Activated T-helper 1 cell treated with anti-CD3 and anti-CD28 coated beads, Interleukin-2, amount 50 U/mL, for 16 hours (primary cell): Measurements from ENCODE around the gene ZNF548.
A peak's percentile ranks its signal among the peaks of the same experiment; 100 is the strongest.

Experiments used
- DNase-seq, 2 donors: peaks; one replicate each; pipeline ENCODE4 v3.0.0-alpha.2; 2020; ENCODE audit warnings: low read depth in 1 of 2, low spot score in 1 of 2

The ZNF548 gene

DNA sequence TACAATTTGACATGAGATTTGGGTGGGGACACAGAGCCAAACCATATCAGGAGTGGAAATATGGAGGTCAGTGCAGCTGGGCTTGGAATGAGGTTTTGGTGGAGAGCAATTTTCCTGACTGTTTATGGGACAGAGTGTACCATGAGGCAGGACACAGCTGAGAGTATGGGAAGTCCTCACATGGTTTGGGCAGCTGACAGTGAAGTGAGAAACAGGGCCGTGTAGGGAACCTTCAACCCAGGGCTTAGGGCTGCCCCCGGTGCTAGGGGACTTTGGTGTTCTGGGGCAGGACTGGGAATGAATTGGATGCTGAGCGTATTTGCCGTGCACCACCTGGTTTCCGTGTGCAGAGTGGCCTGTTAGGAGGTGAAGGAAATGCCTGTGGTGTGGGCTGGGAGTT, 6.1 kb downstream of the ZNF548 start:
- no peak for DNase-seq

DNA sequence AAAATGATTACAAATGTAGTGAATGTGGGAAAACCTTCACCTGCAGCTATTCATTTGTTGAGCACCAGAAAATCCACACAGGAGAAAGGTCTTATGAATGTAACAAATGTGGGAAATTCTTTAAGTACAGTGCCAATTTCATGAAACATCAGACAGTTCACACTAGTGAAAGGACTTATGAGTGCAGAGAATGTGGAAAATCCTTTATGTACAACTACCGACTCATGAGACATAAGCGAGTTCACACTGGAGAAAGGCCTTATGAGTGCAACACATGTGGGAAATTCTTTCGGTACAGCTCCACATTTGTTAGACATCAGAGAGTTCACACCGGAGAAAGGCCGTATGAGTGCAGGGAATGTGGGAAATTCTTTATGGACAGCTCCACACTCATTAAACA, 9.2 kb downstream of the ZNF548 start:
- DNase-seq: no peak

DNA sequence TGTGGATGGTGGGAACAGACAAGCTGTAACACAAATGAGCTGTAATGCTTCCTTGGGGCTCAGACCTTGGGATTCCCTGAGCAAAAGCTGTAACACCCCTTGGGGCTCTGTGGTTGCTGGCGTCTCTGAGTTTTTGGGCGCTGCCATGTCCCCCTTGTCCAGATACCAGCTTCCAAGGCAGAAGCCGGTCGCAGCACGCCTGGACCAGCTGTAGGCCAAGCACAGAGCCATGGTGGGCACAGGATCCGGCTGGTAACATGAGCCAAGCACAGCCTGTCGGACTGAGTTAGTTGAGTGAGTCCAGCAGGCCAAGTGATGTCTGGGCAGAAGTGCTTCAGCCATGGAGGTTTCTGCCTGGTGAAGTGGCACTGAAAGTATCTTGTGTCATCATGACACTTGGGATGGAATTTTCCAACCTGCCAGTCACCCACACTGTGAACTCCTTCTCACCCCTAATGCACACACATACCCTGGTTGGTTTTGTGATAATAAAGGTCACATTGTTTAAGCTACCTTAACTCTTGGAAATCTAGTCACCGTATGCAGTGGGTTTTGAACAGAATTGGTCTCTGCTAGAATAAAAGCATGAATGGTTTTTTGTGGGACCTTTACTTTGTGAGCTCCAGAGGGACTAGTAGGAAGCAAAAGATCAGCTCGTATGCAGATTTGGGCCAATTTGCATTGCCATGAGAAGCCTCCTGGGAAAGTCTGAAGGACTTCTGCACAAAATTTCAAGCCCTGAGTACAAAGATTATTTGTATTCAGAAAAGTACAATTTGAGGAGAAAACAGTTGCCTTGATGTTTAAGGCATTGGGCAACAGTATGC, 14.3 kb downstream of the ZNF548 start:
- no peak for DNase-seq

DNA sequence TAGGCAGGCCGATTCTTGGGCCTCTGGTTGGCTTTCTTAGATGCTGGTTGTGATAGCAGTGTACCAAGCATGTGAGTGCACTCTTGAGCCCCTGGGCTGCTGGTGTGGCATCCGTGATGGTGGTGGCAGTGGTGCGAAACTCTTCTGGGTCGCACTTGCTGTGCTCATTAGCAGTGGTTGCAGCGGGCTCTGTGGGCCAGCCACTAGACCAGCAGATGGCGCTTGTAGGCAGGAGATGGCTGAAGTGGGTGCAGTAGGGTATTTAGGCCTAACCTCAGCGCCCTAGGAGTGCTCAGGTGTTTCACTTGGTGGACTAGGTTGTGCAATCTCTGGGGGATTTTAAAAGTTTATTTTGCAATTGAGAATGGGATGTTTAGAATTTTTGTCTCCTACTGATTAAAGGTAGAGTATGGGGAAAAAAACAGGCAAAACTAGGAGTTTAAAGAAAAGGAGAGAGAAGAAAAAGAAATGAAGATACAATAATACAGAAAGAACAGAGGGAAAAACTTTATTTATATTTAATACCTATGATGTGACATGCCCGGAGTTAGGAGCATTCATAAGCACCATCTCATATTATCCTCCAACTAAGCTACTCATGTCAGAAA, 17.0 kb downstream of the ZNF548 start:
- DNase-seq: peak; percentile 37 to 49

DNA sequence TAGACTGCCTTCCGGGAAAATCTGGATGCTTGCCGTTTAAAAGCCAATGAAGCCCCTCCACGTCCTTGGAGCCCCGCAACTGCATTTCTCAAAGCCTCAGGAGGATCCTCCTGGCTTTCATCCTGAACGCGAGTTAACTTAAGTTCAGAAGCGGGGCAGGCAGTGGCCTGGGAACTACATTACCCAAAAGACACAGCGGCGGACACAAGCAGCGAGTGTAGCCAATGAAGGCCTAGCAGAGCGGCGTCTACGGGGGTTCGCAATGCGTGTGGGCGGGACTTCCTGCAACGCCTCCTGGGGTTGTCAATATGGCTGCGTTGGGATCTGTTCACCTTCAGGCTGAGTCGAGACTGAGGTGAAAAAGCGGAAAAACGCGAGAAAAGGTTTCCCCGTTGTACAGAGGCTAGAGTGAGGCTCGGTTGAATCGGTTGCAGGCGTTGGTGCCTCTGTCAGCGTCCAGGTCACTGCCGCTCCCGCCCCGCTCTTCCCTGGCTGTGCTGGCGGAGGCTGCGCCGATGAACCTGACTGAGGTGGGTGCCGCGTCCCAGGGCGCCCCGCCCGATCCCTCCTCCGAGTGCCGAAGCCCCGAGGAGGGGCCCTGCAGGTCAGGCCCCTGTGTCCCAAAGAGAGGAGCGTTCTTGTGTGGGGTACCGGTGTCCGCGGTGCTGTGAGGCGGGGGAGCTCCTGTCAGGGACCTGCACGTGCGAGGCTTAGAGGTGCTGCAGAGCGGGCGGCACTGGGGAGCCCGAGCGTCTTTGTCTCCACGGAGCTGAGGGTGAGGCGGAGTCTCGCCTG, 21.4 kb downstream of the ZNF548 start, which contains the start of gene ZNF17:
Gene ZNF17 (plus strand): TSS at position 285 of the 795 bp plus-strand sequence. CDS start 2,455 bp downstream, outside the sequence.
- DNase-seq: peak; percentile 81 to 84

DNA sequence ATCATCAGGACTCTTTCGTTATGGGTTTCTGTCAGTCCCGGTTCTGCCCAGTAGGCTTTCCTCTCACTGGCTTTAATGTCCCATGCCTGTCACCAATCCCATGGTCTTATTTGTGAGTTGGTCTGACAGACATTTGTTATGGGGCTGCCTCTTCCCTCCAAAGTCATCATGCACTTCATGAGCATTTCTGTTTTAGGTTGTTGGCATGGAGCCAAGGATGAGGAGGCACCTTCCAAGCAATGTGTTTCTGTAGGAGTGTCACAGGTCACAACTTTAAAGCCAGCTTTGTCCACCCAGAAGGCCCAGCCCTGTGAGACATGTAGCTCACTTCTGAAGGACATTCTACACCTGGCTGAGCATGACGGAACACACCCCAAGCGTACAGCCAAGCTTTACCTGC, 29.8 kb downstream of the ZNF548 start:
- DNase-seq: no peak

DNA sequence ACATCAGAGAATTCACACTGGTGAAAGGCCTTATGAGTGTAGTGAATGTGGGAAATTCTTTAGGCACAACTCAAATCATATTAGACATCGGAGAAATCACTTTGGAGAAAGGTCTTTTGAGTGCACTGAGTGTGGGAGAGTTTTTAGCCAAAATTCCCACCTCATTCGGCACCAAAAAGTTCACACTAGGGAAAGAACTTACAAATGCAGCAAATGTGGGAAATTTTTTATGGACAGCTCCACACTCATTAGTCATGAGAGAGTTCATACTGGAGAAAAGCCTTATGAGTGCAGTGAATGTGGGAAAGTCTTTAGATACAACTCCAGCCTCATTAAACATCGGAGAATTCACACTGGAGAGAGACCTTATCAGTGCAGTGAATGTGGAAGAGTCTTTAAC, 31.4 kb downstream of the ZNF548 start:
- no peak for DNase-seq

DNA sequence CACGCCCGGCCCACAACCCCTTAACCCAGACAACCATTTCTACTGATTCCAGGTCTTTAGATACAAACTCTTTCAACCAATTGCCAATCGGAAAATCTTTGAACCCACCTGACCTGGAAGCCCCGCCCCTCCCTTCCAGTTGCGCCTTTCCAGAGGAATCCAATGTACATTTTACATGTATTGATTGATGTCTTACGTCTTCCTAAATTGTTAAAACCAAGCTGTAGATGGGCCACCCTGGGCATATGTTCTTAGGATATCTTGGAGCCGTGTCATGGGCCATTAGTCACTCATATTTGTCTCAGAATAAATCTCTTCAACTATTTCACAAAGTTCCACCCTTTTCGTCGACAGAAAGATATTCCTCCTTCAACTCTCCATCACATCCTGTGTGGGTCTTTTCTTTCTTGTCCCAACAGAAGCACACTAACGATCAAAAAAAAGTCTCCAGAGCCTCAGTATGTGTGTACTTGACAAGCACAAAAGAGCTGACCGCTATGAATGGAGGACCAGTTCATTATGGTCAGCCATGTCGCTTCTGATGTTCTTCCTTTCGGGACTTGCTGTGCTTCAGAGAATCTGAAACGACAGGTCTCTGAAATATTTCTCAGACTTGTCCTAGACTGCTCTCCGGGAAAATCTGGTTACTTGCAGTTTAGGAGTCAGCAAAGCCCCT, 44.9 kb downstream of the ZNF548 start:
- DNase-seq: no peak

DNA sequence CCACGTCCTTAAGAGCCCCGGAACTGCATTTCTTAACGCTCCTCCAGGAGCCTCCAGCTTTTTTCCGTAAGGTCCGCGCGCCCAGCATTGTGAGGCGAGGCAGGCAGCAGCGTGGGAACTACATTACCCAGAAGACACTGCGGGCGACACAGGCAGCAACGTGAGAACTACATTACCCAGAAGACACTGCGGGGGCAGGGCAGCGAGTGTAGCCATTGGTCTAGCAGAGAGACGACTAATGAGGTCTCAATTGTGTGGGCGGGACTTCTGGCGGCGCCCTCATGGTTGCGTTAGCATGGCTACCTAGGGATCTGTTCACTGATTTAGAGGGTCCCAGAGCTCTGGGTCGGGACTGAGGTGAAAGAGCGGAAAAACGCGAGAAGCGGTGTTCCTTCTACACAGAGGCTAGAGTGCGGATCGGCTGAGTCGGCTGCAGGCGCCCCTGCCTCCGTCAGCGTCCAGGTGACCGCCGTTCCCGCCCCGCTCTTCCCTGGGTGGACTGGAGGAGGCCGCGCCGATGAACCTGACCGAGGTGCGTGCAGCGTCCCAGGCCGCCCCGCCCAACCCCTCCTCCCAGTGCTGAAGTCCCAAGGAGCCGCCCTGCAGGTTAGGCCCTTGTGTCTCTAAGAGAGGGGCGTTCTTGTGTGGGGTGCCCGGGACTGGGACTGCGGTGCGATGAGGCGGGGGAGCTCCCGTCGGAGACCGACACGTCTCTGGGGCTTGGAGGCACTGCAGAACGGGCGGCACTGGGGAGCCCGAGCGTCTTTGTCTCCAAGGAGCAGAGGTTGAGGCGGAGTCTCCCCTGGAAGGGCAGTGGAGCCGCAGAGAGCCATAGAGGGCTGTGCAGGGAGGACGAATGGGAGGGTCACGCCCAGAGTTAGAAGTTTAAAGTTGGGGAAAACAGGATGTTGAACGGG, 45.7 kb downstream of the ZNF548 start, which contains the start of gene ZNF749:
Gene ZNF749 (plus strand): TSS at position 264 of the 917 bp plus-strand sequence. CDS start 254 bp downstream, at position 518.
- DNase-seq: peak; percentile 91

DNA sequence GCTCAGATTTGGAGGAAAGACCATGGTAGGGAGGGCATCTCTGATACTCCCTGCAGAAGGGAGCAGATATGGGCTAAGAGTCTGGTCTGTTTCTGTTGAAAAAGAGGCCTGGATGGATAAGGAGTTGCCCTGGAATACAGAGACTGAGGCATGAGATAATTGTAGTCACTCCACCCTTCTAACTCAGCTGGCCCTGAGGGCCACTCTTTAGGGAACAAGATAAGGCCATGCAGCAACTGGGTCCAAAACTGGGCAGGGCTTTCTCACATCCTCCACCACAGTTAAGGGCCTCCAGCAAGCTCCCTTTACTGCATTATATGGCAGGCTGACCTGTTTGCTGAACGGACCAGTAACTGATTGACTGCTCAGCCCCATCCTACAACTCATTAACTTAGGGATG, 46.8 kb downstream of the ZNF548 start:
- DNase-seq: no peak

DNA sequence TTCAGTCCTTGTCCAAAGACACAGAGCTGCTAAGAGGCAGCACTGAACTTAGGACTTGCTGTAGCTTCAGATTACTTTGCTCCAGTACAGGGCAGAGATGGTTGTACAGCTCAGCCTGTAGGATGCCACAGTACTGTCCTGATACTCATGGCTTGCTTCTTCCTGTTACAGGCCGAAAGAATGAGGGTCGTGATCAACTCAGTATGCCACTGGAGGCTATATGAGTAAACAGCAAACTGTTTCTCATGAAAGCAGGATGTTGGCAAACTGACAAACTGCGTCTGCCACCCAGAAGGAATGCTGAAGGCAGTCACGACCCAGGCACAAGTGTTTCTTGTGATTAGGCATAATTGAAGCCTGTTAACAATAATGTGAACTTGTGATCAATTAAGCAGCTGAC, 48.3 kb downstream of the ZNF548 start:
- no peak for DNase-seq

DNA sequence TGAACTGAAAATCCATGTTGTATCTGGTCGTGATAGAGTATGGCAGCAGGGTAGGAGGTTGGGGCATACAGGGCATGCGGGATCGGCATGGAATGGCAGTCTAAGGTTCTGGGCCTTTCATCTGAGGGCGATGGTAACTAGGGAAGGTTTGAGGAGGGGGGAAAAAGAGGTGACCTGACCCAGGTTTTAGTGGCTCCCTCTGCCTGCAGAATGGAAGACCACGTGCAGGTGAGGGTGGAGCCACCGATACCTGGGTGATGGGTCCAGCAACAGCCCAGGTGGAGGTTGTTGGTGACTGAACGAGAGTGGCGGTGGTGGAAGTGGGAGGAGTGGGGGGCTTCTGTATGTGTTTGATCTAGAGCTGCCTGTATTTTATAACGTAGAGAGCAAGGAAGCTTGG, 49.3 kb downstream of the ZNF548 start:
- DNase-seq: no peak

DNA sequence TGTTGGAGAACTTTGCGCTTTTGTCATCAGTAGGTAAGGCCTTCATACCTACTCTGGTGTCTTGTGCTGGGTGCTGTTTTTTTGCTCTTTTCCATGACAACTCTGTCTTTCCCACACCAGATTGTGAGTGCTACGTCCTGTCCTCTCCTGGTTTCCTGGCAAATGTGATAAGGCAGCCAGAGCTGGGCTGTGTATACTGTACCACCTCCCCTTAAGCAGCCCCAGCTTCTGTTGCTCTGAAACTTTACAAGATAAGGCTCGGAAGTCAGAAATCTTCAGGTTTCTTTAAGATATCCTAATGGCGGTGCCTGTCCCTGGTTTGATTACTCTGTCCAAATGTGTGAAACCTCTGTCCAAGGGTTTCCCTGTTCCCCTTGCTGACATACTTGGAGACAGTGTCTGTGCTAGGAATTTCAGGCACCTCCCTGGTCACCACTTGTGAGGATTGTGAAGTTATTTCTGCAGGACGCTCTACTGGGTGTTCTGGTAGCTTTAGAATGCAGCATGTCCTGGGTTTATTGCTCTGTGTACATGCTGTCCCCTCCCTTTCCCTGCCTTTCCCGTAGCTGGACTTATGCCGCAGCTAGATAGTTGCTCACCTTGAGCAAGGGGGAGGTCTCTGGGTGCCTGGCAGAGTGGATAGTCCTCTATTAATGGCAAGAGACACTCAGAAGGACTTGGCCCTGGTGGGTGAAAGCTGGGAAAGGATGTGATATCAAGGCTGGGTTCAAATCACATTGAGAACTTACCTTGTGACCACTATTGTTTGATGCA, 52.5 kb downstream of the ZNF548 start:
- no peak for DNase-seq

DNA sequence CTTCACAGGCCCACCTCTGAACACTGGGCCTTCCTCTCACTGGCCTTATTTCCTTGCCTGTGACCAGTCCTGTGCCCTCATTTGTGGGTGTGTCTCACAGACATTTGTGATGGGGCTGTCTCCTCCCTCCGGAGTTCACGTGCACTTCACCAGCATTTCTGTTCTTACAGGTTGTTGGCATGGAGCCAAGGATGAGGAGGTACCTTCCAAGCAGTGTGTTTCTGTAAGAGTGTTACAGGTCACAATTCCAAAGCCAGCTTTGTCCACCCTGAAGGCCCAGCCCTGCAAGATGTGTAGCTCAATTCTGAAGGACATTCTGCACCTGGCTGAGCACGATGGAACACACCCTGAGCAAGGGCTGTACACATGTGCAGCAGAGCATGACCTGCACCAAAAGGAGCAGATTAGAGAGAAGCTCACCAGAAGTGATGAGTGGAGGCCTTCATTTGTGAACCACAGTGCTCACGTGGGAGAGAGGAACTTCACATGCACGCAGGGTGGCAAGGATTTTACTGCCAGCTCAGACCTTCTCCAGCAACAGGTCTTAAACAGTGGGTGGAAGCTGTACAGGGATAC, 53.6 kb downstream of the ZNF548 start:
- DNase-seq: no peak

DNA sequence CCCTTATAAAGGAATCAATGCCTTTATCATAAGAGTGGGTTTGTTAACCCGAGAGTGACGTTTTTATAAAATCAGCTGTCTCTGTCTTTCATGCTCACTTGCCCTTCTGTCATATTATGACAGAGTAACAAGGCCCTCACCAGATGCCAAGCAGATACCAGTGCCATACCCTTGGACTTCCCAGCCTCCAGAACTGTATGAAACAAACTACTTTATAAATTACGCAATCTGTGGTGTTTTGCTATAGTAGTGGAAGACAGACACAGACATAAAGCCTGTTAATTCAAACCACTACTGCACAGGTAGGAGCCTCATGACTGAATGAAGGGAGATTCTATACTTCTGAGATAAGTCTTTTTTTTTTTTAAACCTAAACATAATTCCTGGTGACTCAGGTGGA, 62.7 kb downstream of the ZNF548 start:
- DNase-seq: no peak
